CD1c-positive myeloid dendritic cell (primary cell): ENCODE measurements around the gene PTPRF.
A peak's percentile ranks its signal among the peaks of the same experiment; 100 is the strongest.

Experiments used
- DNase-seq: peaks from one replicate; pipeline ENCODE4 v3.0.0-alpha.2; 2016; ENCODE audit errors: extremely low spot score

Gene PTPRF

DNA sequence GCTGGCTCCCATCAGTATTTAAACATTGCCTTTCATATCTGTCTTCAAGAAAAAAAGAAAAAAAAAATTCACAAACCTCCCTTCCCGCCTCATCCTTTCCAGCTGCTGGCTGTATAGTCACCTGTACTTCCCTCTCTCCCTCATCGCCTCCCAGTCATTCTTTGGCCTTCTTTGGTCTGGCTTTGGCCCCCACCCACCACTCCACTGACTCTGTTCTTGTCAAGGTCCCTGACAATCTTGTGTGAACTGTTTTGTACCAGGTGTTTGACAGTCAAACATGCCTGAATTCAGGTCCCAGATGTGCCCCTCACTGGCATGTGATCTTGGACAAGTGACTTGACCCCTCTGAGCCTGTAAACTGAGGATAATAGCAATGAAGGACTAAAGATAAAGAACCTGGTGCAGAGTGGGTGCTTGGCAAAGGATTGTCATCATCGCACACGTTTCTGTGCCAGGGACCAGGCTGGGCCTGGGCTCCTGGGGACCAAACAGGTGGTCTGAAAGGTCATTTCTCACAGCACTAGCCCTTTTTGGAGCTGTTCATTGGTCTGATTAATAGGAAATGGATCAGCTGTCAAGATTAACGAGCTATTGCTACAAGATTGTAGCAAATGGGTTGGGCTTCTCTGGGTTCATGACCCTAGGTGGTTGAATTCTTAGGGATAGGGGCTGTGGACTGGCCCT lies 21.5 kb downstream of the PTPRF start:
- no peak for DNase-seq

DNA sequence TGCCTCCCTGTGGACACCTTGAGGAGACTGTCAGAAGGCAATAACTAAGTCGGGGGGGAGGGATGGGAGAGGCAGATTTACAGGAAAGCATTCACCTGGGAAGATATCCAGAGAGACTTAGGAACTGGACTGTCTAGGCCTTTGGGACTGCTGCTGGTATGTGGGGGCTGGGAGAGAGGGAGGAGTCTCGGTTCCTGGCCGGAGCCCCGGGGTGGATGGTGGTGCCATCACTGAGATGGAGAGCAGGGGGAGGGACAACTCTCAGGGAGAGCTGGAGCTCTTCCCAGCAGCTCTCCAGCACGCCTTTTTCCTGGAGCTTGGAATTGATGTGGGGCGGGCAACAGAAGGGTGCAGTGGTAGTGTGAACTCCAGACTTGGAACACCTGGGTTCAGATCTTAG lies 22.1 kb downstream of the PTPRF start:
- no peak for DNase-seq

DNA sequence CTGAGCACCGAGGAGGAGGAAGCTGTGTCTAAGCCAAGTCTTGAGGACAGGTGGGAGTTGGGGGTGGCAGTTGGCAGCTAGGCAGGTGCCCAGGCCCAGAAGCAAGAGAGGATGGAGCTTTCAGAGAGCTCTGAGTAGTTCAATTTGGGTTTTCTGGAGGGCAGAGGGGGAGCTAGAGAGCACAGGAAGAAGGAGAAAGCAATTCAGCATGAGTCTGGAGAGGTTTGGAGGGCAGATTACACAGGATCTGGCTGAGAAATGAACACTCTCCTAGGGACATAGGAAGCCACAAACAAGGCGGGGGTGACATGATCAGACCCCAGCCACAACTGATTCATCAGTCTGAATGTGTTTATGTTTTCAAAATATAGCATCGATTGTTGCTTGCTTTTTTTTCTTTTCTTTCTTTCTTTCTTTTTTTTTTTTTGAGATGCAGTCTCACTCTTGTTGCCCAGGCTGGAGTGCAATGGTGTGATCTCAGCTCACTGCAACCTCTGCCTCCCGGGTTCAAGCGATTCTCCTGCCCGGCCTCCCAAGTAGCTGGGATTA lies 23.8 kb downstream of the PTPRF start:
- no peak for DNase-seq

DNA sequence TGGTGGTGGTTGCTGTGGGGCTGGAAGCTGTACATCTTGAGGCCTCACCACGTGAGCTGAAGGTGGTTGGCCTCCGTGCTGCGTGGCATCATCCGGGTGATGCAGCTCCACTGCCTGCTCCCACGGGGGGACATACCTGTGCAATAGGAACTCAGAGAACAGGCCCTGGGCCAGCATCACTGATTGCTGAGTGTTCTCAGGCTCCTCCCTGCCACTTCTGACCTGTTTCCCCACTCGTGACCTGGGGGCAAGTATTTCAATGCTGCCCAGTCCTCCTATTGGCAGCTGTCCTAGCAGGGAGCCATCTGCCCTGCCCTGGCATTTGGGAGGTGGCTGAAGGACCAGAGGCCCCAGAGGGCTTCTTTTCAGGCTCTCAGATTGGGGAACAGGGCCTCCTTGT lies 26.1 kb downstream of the PTPRF start:
- no peak for DNase-seq

DNA sequence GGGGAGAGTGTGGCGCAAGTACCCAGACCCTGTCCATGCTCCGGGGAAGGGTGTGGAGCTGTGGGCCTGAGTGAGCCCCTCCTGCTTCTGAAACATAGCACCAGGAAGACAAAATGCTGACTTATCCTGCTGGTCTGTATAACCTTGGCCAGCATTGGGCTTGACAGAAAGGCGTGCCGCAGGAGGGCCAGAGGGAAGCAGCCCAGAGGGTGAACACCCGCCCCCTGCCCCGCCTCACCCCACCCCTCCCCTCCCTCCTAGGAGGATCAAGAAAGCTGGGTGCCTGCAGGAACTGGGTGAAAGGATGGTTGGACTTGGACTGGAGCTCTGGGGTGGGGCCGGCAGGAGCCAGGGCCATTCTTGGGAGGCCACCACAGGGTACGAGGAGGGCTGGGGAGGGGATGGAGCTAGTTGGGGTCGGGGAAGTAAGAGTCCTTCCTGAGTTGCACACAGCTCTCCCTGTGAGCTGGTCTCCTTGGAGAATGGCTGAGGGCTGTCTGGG lies 27.1 kb downstream of the PTPRF start:
- no peak for DNase-seq

DNA sequence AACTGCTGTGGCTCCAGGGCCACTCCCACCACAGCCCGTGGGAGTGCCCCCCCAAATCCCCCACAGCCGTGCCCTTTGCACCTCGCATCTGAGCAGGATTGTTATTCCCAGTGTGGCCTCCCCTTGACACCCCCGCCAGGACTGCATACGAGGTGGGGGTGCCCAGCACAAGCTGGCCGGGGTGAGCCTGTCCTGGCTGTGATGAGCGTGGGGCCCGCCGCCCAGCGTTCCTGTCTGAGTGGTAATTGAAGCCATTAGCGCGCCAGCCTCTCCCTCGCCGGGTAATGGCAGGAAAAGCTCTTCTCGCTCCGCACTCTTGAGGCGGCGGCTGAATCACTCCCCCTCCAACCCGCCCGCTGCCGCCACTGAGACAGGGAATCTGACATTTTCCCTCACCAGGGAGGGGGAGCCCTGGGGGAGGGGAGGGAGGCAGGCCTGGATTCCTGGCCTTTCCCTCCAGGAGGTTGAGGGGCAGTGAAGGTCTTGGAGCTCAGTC lies 27.7 kb downstream of the PTPRF start:
- no peak for DNase-seq

DNA sequence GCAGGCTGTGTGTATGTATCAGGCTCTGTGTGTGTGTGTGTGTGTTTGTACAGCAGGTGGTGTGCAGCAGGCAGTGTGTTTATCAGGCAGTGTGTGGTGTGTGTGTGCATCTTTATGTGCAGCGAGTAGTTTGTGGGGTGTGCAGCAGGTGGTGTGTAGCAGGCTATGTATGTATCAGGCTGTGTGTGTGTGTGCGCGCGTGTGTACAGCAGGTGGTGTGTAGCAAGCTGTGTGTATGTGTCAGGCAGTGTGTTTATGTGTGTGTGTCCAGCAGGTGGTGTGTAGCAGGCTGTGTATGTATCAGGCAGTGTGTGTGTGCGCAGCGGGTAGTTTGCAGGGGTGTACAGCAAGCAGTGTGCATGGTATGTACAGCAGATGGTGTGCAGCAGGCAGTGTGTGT lies 29.0 kb downstream of the PTPRF start:
- DNase-seq = no peak

DNA sequence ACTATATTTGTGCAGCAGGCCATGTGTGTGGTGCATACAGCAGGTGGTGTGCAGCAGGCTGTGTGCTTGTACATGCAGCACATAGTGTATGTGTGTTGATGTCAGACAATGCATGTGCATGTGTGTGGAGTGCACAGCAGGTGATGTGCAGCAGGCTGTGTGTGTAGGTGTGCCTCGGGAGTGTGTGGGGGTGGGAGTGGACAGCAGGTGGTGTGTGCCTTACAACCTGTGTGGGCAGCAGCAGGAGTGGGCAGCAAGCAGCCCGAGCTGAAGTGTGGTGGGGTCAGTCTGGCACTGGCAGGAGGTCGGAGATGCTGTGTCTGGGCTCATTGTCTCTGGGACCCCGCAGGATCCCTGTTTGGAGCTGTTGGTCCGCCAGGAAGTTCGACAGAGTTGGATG lies 29.6 kb downstream of the PTPRF start:
- no peak for DNase-seq

DNA sequence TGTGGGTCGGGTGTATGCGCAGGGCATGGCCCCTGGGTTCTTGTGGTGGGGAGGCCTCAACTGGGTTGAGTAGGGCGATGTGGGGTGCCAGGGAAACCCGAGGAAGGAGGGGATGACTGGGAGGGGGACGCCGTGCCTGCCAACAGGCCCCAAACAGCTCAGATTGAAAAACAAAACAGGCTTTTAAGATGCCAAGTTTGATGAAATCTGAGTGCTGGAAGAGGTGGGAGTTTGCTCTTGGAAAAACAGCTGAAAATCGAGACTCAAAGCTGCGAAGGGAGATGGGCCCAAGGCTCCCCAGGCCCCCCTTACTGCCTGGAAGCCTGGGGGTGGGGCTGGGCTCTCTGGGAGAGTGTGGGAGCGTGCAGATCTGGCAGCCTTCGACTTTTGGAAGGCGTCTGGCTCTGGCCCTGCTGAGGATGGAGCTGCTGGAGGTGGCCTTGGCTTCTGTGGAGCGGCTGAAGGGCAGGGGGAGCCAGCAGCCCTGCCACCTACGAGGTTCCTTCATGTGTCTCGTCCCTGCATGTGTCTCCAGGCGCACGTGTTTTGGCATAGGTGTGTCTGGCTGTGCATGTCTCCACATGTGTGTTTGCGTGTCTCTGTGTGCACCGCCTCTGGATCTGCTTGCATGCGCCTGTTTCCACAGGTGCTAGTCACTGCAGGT lies 33.3 kb downstream of the PTPRF start:
- DNase-seq = no peak

DNA sequence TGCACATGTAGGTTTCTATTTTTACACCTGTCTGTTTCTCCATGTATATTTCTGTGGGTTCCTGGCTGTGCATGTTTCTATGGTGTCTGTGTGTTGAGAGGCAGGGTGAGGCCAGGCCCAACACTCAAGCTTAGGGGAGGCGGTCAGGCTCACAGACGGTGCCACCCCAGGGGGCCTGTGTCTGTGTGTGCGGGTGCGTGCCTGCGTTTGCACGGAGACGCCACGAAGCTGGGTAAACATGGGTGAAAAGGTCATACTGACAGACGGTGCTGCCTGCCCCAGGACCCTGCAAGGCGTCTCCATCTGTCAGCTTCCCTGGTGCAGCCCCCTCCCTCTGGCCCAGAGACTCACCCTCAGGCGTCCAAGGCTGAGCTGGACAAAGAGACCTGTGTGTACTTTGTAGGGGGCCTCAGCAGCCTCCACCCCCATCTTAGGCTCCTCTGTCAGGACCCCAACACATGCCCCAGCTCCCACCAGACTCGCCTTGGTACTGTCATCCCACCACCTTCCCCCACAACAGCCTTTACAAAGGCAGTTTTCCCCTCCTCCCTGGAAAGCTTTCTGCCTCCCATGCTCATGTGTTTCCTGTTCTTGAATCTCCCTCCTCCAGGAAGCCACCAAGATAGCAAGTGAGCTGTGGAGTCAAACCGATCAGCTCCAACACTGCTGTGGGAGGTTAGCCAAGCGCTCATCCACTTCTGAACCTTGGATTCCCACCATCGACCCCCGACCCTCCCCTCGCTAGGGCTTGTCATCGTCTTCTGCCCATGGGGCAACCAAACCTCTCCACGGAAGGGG lies 34.1 kb downstream of the PTPRF start:
- DNase-seq = no peak

DNA sequence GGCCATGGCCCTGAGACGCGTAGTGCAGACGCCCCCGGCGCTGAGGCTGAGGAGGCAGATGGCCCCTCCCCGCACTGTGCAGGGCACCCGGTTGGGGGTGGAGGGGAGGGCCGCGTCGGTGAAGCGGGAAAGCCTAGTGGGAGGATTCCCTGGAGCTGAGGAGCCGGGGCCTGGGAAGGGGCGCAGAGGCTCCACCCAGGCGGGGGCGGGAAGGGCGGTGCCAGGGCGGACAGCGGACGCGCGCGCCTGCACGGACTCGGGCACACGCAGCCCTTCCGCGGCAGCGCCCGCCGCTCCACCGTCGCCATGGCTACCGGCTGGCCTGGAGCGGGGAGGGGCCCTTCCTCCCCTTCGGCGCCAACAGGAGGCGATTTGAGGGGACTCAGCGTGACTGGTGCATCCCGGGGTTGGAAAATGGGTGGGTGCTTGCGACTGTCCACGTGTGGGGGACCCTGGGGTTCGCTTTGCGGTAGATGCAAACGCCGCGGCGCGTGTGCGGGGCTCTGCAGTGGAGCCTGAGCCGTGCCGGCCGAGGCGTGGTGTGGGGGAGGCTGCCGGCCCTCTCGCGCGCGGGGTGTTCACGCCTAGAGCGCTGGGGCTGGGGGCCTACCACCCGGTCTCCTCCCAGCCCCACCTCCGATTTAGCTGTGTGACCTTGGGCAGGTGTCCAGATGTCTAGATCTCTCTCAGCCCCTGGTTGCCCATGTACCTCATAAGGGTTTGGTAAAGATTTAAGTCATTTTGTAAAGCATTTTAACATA lies 35.1 kb downstream of the PTPRF start:
- DNase-seq = peak; percentile 52

DNA sequence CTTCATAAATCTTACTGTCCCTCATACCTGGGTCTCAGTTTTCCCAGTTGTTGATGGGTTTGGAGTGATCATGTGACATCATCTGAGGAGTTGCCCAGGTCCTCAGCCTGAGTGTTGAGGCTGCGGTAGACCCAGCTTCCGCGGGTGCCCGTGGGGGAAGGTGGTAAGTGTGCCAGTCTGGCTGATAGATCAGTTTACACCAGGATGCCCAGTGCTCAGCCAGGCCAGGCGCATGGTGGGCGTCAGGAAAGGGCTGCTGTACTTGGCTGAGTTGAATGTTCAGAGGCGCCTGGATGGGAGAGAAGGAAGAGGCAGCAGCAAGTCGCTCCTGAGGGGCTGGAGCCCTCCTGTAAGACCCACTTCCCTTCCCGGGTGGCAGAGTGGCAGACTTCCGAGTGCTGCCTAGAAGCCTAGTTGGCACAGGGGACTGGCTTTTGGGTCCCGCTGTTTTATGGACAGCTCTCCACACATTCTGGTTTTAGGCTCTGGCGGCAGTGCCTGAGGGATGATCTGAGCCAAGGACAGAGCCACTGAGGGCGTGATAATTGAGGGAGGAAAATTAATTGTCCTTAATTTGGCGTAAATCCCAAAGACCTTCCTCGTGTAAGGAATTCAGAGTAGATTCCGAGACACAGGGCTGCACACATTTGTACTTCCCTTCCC lies 35.8 kb downstream of the PTPRF start:
- no peak for DNase-seq

DNA sequence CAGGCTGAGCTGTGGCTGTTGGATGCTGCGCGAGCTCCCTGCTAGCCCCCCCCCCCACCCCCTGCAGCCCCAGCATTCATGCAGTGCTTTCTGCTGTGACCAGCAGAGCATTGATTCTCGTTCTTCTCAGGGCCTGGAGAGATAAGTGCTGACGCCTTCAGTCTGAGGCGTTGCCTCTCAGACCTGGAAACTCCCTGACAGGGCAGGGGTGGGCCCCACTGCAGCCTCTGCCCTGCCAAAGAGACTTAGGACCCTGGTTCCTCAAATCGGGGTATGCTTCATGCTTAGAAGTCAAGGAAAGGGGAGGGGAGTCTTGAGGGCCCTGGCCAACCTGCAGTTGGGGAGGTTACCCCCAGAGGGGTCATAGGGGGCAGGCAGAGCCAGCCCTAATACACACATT lies 38.5 kb downstream of the PTPRF start:
- DNase-seq = no peak

DNA sequence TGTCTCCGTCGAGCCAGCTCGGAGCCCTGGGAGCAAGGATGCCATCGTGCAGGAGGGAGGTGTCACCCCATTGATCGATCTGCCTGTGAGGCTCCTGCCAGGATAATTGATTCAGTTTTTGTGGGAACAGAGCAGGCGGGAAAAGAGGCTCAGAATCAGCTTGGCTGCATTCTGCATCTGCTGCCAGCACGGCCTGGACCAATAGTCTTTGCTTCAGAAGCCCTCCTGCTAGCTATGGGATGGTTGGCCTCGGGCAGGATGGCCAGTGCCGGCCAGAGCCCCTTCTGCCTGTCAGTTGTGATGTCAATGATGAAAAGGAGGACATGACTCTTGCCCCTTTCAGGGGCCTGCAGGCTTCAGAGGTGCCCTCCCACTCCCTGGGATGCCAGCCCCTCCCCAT lies 39.6 kb downstream of the PTPRF start:
- no peak for DNase-seq

DNA sequence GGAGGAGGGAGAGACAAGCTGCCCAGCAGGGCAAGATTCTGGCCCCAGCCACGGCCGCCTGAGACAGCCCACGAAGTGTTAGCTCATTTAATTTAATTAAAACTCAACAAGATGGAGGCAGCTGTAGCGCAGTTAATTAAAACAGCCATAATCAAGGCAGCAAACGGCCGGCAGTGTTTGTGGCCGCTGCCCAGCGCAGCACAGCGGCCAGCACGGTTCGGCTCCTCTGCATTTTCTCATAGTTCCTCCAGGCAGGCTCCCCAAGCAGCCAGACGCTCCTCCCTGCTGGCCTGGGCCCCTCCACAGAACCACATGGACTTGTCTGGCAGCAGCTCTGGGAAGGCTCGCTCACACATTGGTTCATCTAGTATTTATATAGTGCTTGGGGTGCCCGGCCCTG lies 40.0 kb downstream of the PTPRF start:
- no peak for DNase-seq

DNA sequence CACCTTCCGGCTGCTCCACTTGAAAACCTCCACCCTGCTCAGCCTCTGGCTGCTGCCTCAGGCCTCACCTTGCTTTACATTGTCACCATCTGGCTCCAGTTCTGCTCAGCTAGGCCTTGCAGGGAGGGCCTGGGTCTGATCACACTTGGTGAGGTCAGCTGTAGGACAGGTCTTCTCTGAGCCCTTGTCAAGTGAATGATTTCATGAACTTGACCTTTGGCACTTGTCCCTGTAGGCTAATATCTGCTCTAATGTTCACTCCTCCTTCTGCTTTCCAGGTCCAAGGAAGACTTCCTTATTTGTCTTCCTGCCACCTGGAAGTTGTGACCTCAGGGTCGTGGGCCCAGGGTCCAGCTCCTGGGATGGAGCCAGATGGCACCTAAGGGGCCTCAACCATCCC lies 41.4 kb downstream of the PTPRF start:
- no peak for DNase-seq

DNA sequence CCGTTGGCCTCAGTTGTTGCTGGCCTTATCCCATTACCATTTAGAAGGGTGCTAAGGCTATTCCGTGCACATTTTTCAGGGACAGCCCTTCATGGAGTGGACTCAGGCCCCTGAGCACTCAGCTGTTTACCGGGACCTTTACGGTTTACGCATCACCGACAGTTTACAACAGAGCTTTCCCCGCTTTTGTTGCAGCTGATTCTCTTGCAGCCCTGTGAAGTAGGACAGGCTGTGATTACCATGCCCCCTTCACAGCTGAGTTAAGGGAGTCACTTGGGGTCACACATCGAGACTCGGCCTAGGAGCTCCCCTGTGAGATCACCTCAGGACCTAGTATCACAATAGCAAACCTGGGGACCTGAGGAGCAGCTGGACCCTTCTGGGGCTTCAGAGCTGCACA lies 41.9 kb downstream of the PTPRF start:
- DNase-seq = no peak

DNA sequence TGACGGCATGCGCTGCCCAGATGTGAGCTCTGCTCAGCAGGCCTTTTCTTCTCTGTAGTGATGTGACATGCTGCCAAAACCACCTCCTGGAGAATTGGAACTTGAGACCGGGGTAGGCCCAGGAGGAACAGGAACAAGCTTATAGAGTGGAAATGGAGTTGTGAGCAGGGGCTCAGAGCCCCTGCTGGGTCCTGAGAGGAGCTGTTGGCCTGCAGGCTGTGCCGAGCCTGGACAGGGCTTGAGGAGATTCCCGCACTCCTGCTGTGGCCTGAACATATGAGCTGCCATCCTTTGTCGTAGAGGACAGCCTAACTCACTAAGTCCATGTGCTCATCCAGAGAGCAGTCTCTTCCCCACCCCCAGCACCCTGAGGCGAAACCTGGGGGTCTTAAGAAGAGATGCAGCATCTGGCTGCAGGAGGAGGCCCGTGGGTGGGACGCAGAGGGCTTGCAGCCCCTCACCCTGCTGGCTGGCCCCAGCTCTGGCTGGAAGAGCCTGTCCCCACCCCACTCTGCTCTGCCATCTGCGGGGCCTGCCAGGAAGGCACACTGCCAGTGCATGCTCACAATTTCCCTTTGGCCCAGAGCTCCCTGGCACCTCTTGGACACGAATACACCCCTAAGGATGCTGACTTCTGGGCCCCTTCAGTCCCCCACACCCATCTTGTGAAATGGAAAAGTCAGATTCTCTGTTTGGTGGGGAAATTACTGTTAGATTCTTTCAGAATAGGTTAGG lies 42.5 kb downstream of the PTPRF start:
- no peak for DNase-seq

DNA sequence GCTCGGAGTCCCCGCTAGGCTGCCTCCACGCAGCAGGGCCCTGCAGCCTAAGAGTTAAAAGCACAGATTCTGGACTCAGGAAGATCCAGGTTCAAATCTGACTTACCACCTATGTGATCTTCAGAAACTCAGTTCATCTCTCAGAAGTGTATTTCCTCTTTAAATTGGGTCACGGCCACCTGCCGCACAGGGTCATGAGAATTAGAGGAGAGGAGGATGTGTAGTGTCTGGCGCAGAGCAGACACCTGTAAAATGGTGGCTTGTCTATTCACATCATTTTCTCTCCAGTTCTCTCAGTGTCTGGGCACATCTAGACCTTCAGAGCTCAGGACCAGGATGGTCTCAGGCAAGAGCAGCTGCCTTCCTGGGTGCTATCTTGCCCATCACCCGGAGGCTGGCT lies 45.8 kb downstream of the PTPRF start:
- DNase-seq = no peak
